Spinal cord (tissue), 10 donors: ENCODE results near the gene LRRC53. TPM values are rescaled to one million over a fixed set of nuclear protein-coding genes. Genes with fewer than 3 reads are reported as not detected.

Experiments
- DNase-seq, 6 donors: peaks; one replicate each; pipeline versions ENCODE4 v3.0.0 to v3.0.0-alpha.2; 2013 to 2015; ENCODE audit warnings: low spot score in 6 of 6, low read depth in 4 of 6
- H3K27ac ChIP-seq: one replicate; pipeline ENCODE4 v1.5.1; 2013; ENCODE audit warnings: low read depth, low read length, control low read depth
- H3K27me3 ChIP-seq: one replicate; pipeline ENCODE4 v1.6.1; 2013; ENCODE audit warnings: low read length; ENCODE audit not compliant: control insufficient read depth, insufficient read depth
- H3K36me3 ChIP-seq: one replicate; pipeline ENCODE4 v1.6.1; 2013; ENCODE audit warnings: low read length; ENCODE audit not compliant: control insufficient read depth, insufficient read depth
- H3K4me1 ChIP-seq: one replicate; pipeline ENCODE4 v1.6.1; 2013; ENCODE audit warnings: low read length; ENCODE audit not compliant: control insufficient read depth, insufficient read depth
- H3K4me3 ChIP-seq: one replicate; pipeline ENCODE4 v1.5.1; 2013; ENCODE audit warnings: low read depth, low read length, control low read depth
- H3K9me3 ChIP-seq: one replicate; pipeline ENCODE4 v1.6.1; 2013; ENCODE audit warnings: low read length; ENCODE audit not compliant: control insufficient read depth, insufficient read depth
- WGBS: methylation state at CpG from one replicate; pipeline ENCODE4 v1.1.5; 2013; ENCODE audit warnings: missing lambda C conversion rate; ENCODE audit not compliant: insufficient coverage; 5-methylcytosine and 5-hydroxymethylcytosine counted together
- polyA plus RNA-seq, 2 donors: library from polyadenylated mRNA; unstranded; fragments of 120-200 nt; gene quantifications; one replicate each; pipeline ENCODE4 v1.2.1, GENCODE V29; 2013; ENCODE audit not compliant: insufficient read length in 2 of 2
- total RNA-seq, 2 donors: library from RNA; depleted of rRNA in 1 of 2; stranded (reverse); fragments of 120-200 nt in 1 of 2; fragments of >200 nt in 1 of 2; gene quantifications; one replicate each; pipeline versions ENCODE4 v1.2.3 to v1.2.4, GENCODE V29; 2013 to 2014
- donor health status: healthy.

LRRC53 gene
- total and polyA plus RNA-seq, 4 donors: 0.05 to 0.40 (median 0.06) TPM

GRCh38 chr1:74504125-74504932, 8.1 kb downstream of the LRRC53 start:
- H3K4me1 ChIP-seq: peaks cover 5% of the 10 kb centered on the region
- no peak overlapping the region for H3K4me3 ChIP-seq
- DNase-seq: peak; percentile 70 to 97 (median 78)
- no peaks in the 10 kb centered on the region for H3K36me3 ChIP-seq
- no peaks in the 10 kb centered on the region for H3K9me3 ChIP-seq
- H3K27ac ChIP-seq: peak overlapping the region; percentile 49
- WGBS: 11% methylated on average over 5 of the region's 15 CpGs
- H3K27me3 ChIP-seq: no peaks in the 10 kb centered on the region

GRCh38 chr1:74502858-74503257, 9.6 kb downstream of the LRRC53 start:
- H3K27ac ChIP-seq: no peak overlapping the region
- no CpG with 5 or more reads among the region's 2 CpGs for WGBS
- no peaks in the 10 kb centered on the region for H3K27me3 ChIP-seq
- no peaks in the 10 kb centered on the region for H3K9me3 ChIP-seq
- H3K36me3 ChIP-seq: no peaks in the 10 kb centered on the region
- no peak for DNase-seq
- peaks cover 5% of the 10 kb centered on the region for H3K4me1 ChIP-seq
- H3K4me3 ChIP-seq: no peak overlapping the region

GRCh38 chr1:74502432-74502831, 10.0 kb downstream of the LRRC53 start:
- Histone ChIP-seq H3K27ac (no peak overlapping the region), H3K36me3 (no peaks in the 10 kb centered on the region), H3K27me3 (no peaks in the 10 kb centered on the region), H3K4me1 (peaks cover 5% of the 10 kb centered on the region), H3K4me3 (no peak overlapping the region), H3K9me3 (no peaks in the 10 kb centered on the region)
- DNase-seq: peak in 1 of 6 donors; percentile 65
- 80% methylated on average over 1 of the region's 4 CpGs for WGBS

GRCh38 chr1:74498901-74499300, 13.5 kb downstream of the LRRC53 start:
- Histone ChIP-seq H3K27me3 (no peaks in the 10 kb centered on the region), H3K36me3 (no peaks in the 10 kb centered on the region), H3K4me3 (no peak overlapping the region), H3K9me3 (no peaks in the 10 kb centered on the region), H3K4me1 (no peaks in the 10 kb centered on the region), H3K27ac (no peak overlapping the region)
- DNase-seq: no peak
- no CpG with 5 or more reads among the region's 3 CpGs for WGBS

GRCh38 chr1:74496669-74497068, 15.7 kb downstream of the LRRC53 start:
- H3K27ac ChIP-seq: no peak overlapping the region
- H3K4me3 ChIP-seq: no peak overlapping the region
- no peaks in the 10 kb centered on the region for H3K36me3 ChIP-seq
- no peak for DNase-seq
- H3K27me3 ChIP-seq: no peaks in the 10 kb centered on the region
- no peaks in the 10 kb centered on the region for H3K4me1 ChIP-seq
- H3K9me3 ChIP-seq: no peaks in the 10 kb centered on the region

GRCh38 chr1:74486036-74486435, 26.4 kb downstream of the LRRC53 start:
- DNase-seq: no peak
- no CpG with 5 or more reads among the region's 1 CpG for WGBS

GRCh38 chr1:74485622-74486021, 26.8 kb downstream of the LRRC53 start:
- DNase-seq: peak in 1 of 6 donors; percentile 71
- WGBS: 83% methylated on average over 2 of the region's 3 CpGs
- Histone ChIP-seq H3K9me3 (no peaks in the 10 kb centered on the region), H3K36me3 (no peaks in the 10 kb centered on the region), H3K4me3 (no peak overlapping the region), H3K27ac (no peak overlapping the region), H3K4me1 (no peaks in the 10 kb centered on the region), H3K27me3 (no peaks in the 10 kb centered on the region)

More at GRCh38 chr1:74486036-74486435, 26.4 kb downstream of the LRRC53 start:
- no peaks in the 10 kb centered on the region for H3K4me1 ChIP-seq
- no peak overlapping the region for H3K4me3 ChIP-seq
- no peaks in the 10 kb centered on the region for H3K27me3 ChIP-seq
- H3K36me3 ChIP-seq: no peaks in the 10 kb centered on the region
- no peak overlapping the region for H3K27ac ChIP-seq
- no peaks in the 10 kb centered on the region for H3K9me3 ChIP-seq

- 63% methylated on average over 3 of the region's 3 CpGs for WGBS
- Histone ChIP-seq H3K27me3 (no peaks in the 10 kb centered on the region), H3K27ac (no peak overlapping the region), H3K36me3 (no peaks in the 10 kb centered on the region), H3K9me3 (no peaks in the 10 kb centered on the region), H3K4me1 (no peaks in the 10 kb centered on the region), H3K4me3 (no peak overlapping the region)
- DNase-seq: no peak
Observed at GRCh38 chr1:74481607-74482006, 30.8 kb downstream of the LRRC53 start.

GRCh38 chr1:74480068-74480467, 32.3 kb downstream of the LRRC53 start:
- Histone ChIP-seq H3K27me3 (no peaks in the 10 kb centered on the region), H3K27ac (no peak overlapping the region), H3K4me1 (no peaks in the 10 kb centered on the region), H3K36me3 (no peaks in the 10 kb centered on the region), H3K9me3 (no peaks in the 10 kb centered on the region), H3K4me3 (no peak overlapping the region)
- 90% methylated on average over 6 of the region's 6 CpGs for WGBS
- no peak for DNase-seq

GRCh38 chr1:74478979-74479378, 33.4 kb downstream of the LRRC53 start:
- H3K27ac ChIP-seq: no peak overlapping the region
- DNase-seq: peak in 1 of 6 donors; percentile 48
- WGBS: no CpG with 5 or more reads among the region's 2 CpGs
- H3K27me3 ChIP-seq: no peaks in the 10 kb centered on the region
- no peaks in the 10 kb centered on the region for H3K36me3 ChIP-seq
- H3K4me3 ChIP-seq: no peak overlapping the region
- H3K4me1 ChIP-seq: no peaks in the 10 kb centered on the region
- H3K9me3 ChIP-seq: no peaks in the 10 kb centered on the region
